Activated T-helper 1 cell treated with Interleukin-2 at 50 U/mL for 16 hours (primary cell): ENCODE measurements around the gene FBL.

Experiments used
- DNase-seq: peaks from one replicate; pipeline ENCODE4 v3.0.0-alpha.2; 2020; ENCODE audit warnings: low read depth

FBL gene

DNA sequence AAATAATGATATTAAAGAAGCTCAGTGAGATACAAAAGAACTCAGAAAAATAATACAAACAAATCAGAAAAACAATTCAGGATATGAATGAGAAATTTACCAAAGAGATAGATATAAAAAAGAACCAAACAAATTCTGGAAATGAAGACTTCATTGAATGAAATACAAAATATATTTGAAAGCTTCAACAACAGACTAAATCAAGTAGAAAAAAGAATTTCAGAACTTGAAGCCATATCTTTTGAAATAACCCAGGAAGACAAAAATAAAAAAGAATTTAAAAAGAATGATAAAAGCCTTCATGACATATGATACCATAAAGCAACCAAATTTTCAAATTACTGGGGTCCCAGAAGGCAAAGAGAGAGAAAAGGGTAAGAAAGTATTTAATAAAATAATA, 57.9 kb downstream of the FBL start:
- no peak for DNase-seq
